Measurements from ENCODE around the gene AKR1C2. TPM values are rescaled to one million over a fixed set of nuclear protein-coding genes. Genes with fewer than 3 reads are reported as not detected.
"Not testable (repeated sequence)": the region's sequence is repeated elsewhere in the genome, so short reads cannot be mapped to it uniquely, and the experiment has no call there.

AKR1C2 gene
- total RNA-seq, 1 donor from 2014 or later: 3.8 TPM

DNA sequence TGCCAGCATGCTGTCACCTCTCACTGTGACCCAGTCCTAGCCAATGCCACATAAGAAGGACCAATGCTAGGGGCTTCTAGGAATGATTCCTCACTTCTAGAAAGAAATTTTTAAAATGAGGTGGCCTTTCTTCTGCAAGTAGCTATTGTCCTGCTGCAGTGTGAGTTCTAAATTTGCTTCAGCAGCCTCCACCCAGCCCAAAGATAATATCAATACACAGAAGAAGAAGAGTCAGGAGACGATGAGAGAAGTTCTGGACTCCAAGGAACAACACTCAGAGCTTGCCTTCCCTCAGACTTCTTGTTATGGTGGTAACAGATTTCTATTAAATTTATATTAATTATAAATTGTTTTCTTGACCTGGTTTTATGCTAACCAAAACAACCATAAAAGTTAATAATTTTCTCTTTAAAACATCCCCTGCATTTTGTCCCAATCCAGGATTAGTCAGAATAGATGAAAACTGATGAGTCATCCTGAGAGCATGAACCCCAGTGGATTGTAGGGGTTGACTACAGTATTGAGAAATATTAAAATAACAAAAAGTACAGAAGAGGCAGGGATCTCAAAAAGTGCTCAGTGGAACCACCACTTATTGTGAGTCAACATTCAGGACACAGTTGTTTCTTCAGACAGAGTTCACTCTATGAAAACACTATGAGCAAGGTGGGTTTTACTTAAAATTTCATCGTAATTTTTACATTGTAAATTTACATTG is 29.6 kb upstream of the AKR1C2 start:
- DNase-seq: no peak
- TF ChIP-seq, protein P1, sequence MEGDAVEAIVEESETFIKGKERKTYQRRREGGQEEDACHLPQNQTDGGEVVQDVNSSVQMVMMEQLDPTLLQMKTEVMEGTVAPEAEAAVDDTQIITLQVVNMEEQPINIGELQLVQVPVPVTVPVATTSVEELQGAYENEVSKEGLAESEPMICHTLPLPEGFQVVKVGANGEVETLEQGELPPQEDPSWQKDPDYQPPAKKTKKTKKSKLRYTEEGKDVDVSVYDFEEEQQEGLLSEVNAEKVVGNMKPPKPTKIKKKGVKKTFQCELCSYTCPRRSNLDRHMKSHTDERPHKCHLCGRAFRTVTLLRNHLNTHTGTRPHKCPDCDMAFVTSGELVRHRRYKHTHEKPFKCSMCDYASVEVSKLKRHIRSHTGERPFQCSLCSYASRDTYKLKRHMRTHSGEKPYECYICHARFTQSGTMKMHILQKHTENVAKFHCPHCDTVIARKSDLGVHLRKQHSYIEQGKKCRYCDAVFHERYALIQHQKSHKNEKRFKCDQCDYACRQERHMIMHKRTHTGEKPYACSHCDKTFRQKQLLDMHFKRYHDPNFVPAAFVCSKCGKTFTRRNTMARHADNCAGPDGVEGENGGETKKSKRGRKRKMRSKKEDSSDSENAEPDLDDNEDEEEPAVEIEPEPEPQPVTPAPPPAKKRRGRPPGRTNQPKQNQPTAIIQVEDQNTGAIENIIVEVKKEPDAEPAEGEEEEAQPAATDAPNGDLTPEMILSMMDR (IDR thresholded peaks at IDR 0.05; ENCODE audit: partially characterized antibody, unreplicated experiment): no peak
- Mint-ChIP-seq H3K4me3 (ENCODE audit: unreplicated experiment) (no peak overlapping the region), H3K27ac (ENCODE audit: unreplicated experiment) (no peak overlapping the region), H3K27me3 (ENCODE audit: unreplicated experiment) (no peaks in the 10 kb centered on the region), H3K36me3 (ENCODE audit: unreplicated experiment) (peaks cover 41% of the 10 kb centered on the region), H3K4me1 (ENCODE audit: low read depth, unreplicated experiment) (no peaks in the 10 kb centered on the region), H3K9me3 (ENCODE audit: unreplicated experiment) (peaks cover 7% of the 10 kb centered on the region)

DNA sequence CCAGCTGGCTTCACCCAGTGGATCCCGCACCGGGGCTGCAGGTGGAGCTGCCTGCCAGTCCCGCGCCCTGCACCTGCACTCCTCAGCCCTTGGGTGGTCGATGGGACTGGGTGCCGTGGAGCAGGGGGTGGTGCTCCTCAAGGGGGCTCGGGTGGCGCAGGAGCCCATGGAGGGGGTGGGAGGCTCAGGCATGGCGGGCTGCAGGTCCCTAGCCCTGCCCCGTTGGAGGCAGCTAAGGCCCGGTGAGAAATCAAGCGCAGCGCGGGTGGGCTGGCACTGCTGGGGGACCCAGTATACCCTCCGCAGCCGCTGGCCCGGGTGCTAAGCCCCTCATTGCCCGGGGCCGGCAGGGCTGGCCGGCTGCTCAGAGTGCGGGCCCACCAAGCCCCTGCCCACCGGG is 28.8 kb upstream of the AKR1C2 start:
- DNase-seq: not testable (repeated sequence)

DNA sequence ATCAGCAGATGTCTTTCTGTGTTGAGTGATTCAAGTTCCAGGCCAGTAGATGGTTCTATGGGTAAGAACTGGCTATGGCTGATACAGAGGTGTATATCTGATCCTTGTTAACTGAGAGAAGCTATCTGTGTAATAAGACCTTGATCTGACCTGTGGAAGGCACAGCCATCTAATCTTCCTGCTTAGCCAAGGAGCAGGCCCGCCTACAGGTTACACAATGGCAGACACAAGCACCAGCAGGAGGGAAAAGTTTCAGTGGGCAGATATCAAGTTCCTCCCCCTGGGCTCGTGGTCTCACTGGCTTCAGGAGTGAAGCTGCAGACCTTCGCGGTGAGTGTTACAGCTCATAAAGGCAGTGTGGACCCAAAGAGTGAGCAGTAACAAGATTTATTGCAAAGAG is 27.9 kb upstream of the AKR1C2 start:
- peaks cover 41% of the 10 kb centered on the region for H3K36me3 Mint-ChIP-seq (ENCODE audit: unreplicated experiment)
- H3K4me3 Mint-ChIP-seq (ENCODE audit: unreplicated experiment); H3K27me3 Mint-ChIP-seq (ENCODE audit: unreplicated experiment); H3K9me3 Mint-ChIP-seq (ENCODE audit: unreplicated experiment); H3K4me1 Mint-ChIP-seq (ENCODE audit: low read depth, unreplicated experiment); DNase-seq; H3K27ac Mint-ChIP-seq (ENCODE audit: unreplicated experiment): not testable (repeated sequence)

More for the DNA sequence above, 28.8 kb upstream of the AKR1C2 start:
- H3K27me3 Mint-ChIP-seq (ENCODE audit: unreplicated experiment); H3K4me3 Mint-ChIP-seq (ENCODE audit: unreplicated experiment); H3K4me1 Mint-ChIP-seq (ENCODE audit: low read depth, unreplicated experiment); H3K9me3 Mint-ChIP-seq (ENCODE audit: unreplicated experiment); H3K27ac Mint-ChIP-seq (ENCODE audit: unreplicated experiment): not testable (repeated sequence)
- peaks cover 41% of the 10 kb centered on the region for H3K36me3 Mint-ChIP-seq (ENCODE audit: unreplicated experiment)

DNA sequence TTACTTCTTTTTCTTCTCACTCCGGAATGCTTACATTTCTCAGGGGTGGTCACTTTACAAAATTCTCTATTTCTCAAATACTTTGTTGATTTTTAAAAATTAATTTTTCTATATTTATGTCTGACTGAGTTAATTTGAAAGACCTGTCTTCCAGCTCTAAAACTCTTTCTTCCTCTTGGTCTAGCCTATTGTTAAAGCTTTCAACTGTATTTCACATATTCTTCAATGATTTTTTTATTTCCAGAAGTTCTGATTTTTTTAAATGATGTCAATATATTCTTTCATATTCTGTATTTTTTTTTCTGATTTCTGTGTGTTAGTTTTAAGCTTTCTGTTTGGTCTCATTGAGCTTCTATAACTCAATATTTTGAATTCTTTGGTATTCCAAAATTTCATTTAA is 27.3 kb upstream of the AKR1C2 start:
- Mint-ChIP-seq H3K4me1 (ENCODE audit: low read depth, unreplicated experiment) (no peaks in the 10 kb centered on the region), H3K9me3 (ENCODE audit: unreplicated experiment) (peaks cover 7% of the 10 kb centered on the region), H3K27me3 (ENCODE audit: unreplicated experiment) (no peaks in the 10 kb centered on the region), H3K4me3 (ENCODE audit: unreplicated experiment) (no peak overlapping the region), H3K27ac (ENCODE audit: unreplicated experiment) (no peak overlapping the region), H3K36me3 (ENCODE audit: unreplicated experiment) (peaks cover 38% of the 10 kb centered on the region)
- TF ChIP-seq, protein P1 (IDR thresholded peaks at IDR 0.05; ENCODE audit: partially characterized antibody, unreplicated experiment): no peak
- DNase-seq: no peak

DNA sequence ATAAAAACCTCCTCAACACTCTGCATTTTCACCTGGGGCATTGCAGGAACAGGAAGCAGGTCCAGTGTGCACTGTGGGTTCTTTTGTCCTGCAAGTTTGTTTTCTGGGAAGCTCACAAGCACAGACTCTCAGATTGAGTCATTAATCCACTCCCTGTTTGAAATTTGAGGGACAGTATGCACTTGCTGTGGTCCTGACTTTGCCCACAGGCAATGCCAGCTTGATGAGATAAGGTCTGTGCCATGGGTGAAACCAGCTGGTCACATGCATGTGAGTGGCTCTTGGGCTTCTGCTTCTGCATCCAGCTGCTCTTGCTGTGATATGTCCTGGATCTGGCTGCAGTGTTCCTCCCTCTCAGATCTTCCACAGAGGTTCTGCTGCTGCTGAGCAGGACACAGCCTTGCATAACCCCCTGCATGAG is 21.8 kb upstream of the AKR1C2 start:
- H3K36me3 Mint-ChIP-seq (ENCODE audit: unreplicated experiment); DNase-seq; H3K27me3 Mint-ChIP-seq (ENCODE audit: unreplicated experiment); H3K27ac Mint-ChIP-seq (ENCODE audit: unreplicated experiment); H3K9me3 Mint-ChIP-seq (ENCODE audit: unreplicated experiment); H3K4me1 Mint-ChIP-seq (ENCODE audit: low read depth, unreplicated experiment); H3K4me3 Mint-ChIP-seq (ENCODE audit: unreplicated experiment): not testable (repeated sequence)

DNA sequence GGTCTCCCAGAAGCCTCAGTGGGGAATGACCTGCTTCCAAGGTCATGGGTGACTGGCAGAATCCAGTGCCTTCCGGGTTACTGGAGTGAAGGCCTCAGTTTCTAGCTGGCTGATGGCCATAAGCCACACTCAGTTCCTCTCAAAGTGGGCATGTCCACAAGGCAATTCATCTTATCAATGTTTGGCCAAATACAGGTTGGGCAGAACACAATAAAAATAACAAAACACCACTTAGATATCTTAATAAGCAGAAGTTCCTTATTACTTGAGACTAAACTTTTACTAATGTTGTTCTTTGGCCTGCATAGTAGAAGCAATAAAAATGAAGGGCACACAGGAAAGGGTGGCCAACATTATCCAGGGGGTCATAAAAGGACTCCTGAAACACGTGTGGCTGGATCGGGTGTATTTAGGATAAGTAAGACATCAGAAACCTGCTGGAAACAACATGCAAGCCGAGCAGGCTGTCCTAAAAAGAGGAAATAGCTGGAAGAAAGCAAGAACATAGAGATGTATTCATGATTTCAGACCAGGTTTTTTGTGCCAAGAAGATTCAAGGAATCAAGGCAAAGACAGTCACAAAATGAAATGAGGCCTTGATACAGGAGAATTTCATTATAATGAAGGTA is 19.6 kb upstream of the AKR1C2 start:
- Mint-ChIP-seq H3K27me3 (ENCODE audit: unreplicated experiment) (peaks cover 2% of the 10 kb centered on the region), H3K9me3 (ENCODE audit: unreplicated experiment) (no peaks in the 10 kb centered on the region), H3K4me3 (ENCODE audit: unreplicated experiment) (no peak overlapping the region), H3K36me3 (ENCODE audit: unreplicated experiment) (no peaks in the 10 kb centered on the region), H3K4me1 (ENCODE audit: low read depth, unreplicated experiment) (no peaks in the 10 kb centered on the region), H3K27ac (ENCODE audit: unreplicated experiment) (no peak overlapping the region)
- no peak for DNase-seq
- TF ChIP-seq, protein P1 (IDR thresholded peaks at IDR 0.05; ENCODE audit: partially characterized antibody, unreplicated experiment): no peak

DNA sequence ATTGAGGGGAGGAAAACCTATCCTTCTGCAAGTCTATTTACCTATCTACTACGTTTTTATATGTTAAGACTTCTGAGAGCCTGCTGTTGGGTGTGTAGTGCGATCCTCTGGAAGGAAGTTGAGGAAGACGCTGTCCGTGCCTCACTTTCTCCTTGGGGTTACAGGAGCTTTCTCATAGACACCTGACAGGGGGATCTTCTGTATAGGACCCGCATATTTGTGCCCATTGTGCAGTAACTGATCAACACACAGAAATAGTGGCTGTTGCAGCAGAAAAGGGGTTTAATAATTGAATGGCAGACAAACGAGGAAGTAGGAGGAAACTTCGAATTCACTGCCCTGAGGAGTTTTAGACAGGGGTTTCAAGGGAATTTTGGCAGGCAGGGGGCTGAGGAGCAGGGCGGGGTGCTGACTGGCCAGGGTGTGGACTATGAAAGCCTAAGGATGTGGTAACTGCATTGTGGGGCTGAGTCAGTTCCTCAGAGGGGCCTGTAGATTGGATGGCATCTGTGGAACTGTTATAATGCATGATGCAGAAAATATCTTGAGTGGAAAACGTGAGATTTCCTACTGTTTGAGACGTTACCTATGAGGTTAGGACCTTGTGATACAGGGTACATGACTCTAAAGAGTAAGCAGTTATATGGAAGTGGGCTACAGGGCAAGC is 18.1 kb upstream of the AKR1C2 start:
- H3K9me3 Mint-ChIP-seq (ENCODE audit: unreplicated experiment); H3K4me1 Mint-ChIP-seq (ENCODE audit: low read depth, unreplicated experiment); DNase-seq; H3K36me3 Mint-ChIP-seq (ENCODE audit: unreplicated experiment); H3K27ac Mint-ChIP-seq (ENCODE audit: unreplicated experiment); H3K27me3 Mint-ChIP-seq (ENCODE audit: unreplicated experiment); H3K4me3 Mint-ChIP-seq (ENCODE audit: unreplicated experiment): not testable (repeated sequence)

DNA sequence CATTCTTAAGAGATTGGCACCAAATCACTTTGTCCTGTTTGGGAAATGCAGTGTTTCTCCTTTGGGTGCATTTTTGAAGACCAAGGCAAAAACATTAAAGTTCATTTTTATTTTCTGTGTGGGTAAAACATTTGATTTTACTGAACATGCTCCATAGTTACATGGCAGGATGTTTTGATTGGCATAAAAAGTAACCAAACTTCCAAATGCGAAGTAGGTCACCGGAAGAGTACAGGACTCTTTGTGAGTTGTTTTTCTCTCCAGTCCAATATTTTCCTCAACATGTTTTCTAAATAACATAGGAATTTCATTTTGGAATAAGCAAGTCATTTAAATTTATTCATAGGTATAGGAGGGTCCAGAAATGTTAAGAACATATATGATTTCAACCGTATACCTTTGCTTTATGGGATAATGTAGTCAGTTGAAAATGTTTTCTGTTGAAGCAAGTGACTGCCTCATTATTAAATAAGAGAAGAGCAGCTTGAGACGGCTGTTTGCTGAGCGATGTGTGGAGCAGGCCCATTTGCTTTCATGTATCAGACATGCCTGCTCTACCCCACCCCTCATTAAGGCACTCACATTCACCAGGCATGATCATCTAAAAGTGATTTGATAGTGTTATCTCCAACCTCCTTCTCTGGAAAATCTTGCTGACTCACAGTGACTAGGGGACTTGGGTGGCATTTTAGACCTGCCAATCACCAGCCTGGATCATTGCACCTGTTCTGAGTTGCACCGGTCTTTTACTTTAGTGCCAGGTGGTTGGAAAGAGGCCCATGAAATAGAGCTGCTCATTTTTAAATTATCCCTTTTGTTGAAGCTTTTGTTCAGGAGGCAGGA is 16.3 kb upstream of the AKR1C2 start:
- not testable (repeated sequence) for H3K4me3 Mint-ChIP-seq (ENCODE audit: unreplicated experiment); H3K27me3 Mint-ChIP-seq (ENCODE audit: unreplicated experiment); H3K36me3 Mint-ChIP-seq (ENCODE audit: unreplicated experiment); DNase-seq; H3K9me3 Mint-ChIP-seq (ENCODE audit: unreplicated experiment); H3K27ac Mint-ChIP-seq (ENCODE audit: unreplicated experiment); H3K4me1 Mint-ChIP-seq (ENCODE audit: low read depth, unreplicated experiment)
